Transverse colon (tissue), 4 donors: Measurements from ENCODE around the gene BTRC. TPM values are rescaled to one million over a fixed set of nuclear protein-coding genes. Genes with fewer than 3 reads are reported as not detected.

Source experiments
- DNase-seq: peaks from one replicate; pipeline ENCODE4 v3.0.0-alpha.2; 2019
- H3K27ac ChIP-seq, 4 donors: fragments of 200-600 bp; sonication (generic); 2 replicates each; pipeline ENCODE4 v1.5.1; 2016 to 2018; ENCODE audit warnings: inconsistent platforms in 4 of 4
- H3K27me3 ChIP-seq: fragments of 200-600 bp; sonication (generic); 2 replicates; pipeline ENCODE4 v1.5.1; 2017; ENCODE audit warnings: inconsistent platforms
- H3K36me3 ChIP-seq, 4 donors: fragments of 200-600 bp; sonication (generic); 2 replicates each; pipeline ENCODE4 v1.5.1; 2017 to 2019; ENCODE audit warnings: inconsistent platforms in 4 of 4
- H3K4me1 ChIP-seq, 4 donors: fragments of 200-600 bp; sonication (generic); 2 replicates each; pipeline ENCODE4 v1.5.1; 2017 to 2020; ENCODE audit warnings: inconsistent platforms in 4 of 4
- H3K4me3 ChIP-seq, 4 donors: fragments of 200-600 bp; sonication (generic); 1 replicate in 1 of 4; 2 replicates in 3 of 4; pipeline versions ENCODE4 v1.5.1 to v1.6.1; 2017 to 2019; ENCODE audit warnings: inconsistent platforms in 4 of 4
- H3K9me3 ChIP-seq, 2 donors: fragments of 200-600 bp; sonication (generic); 2 replicates each; pipeline ENCODE4 v1.5.1; 2017 to 2019; ENCODE audit warnings: inconsistent platforms in 2 of 2
- EP300 ChIP-seq: sonication (generic); formaldehyde crosslinking; IDR thresholded peaks from one replicate; pipeline ENCODE4 v1.6.1; 2017; ENCODE audit warnings: antibody characterized with exemption, low read depth
- POLR2A ChIP-seq: fragments of 450-650 bp; IDR thresholded peaks from one replicate; pipeline ENCODE4 v1.6.1; 2016; ENCODE audit warnings: antibody characterized with exemption, mild to moderate bottlenecking, moderate library complexity
- POLR2AphosphoS5 ChIP-seq, 3 donors: sonication (generic); formaldehyde crosslinking; IDR thresholded peaks; one replicate each; pipeline ENCODE4 v1.6.1; 2016; ENCODE audit warnings: antibody characterized with exemption in 3 of 3
- WGBS, 2 donors: methylation state at CpG; one replicate each; pipeline ENCODE4 v1.1.5; 2018; ENCODE audit warnings: low coverage in 1 of 2; 5-methylcytosine and 5-hydroxymethylcytosine counted together
- in situ Hi-C, 4 donors: fragments of 200-750 bp; cut with MboI; loops; one replicate each; pipeline versions ENCODE4 v1.15.0 to v1.15.1; 2017; ENCODE audit warnings: low sequenced_read_pairs in 3 of 4, low pct_ligation_motif_present in 1 of 4, low pct_unique_long_range_greater_than_20kb in 1 of 4
- intact Hi-C: fragments of 100-400 bp; cut with DNase I; formaldehyde crosslinking; loops from one replicate; pipeline ENCODE4 v1.15.1; 2023; ENCODE audit warnings: low total_unique reads
- total RNA-seq, 4 donors: library from RNA; depleted of rRNA; stranded (reverse); fragments of >200 nt; gene quantifications; one replicate each; pipeline ENCODE4 v1.1.0, GENCODE V29; 2016
- TF ChIP-seq, protein P1 (sequence below), 5 experiments: fragments of 200-600 bp in 3 of 5; fragments of 450-650 bp in 2 of 5; sonication (generic) in 3 of 5; IDR thresholded peaks; 1 replicate in 2 of 5; 2 replicates in 3 of 5; pipeline ENCODE4 v1.5.1; 2016 to 2017; ENCODE audit warnings: antibody characterized with exemption in 5 of 5, inconsistent platforms in 3 of 5, mild to moderate bottlenecking in 2 of 5, moderate library complexity in 1 of 5

Gene BTRC
- total RNA-seq, 4 donors from 2014 or later: 8.6 to 195 (median 32.0) TPM

DNA sequence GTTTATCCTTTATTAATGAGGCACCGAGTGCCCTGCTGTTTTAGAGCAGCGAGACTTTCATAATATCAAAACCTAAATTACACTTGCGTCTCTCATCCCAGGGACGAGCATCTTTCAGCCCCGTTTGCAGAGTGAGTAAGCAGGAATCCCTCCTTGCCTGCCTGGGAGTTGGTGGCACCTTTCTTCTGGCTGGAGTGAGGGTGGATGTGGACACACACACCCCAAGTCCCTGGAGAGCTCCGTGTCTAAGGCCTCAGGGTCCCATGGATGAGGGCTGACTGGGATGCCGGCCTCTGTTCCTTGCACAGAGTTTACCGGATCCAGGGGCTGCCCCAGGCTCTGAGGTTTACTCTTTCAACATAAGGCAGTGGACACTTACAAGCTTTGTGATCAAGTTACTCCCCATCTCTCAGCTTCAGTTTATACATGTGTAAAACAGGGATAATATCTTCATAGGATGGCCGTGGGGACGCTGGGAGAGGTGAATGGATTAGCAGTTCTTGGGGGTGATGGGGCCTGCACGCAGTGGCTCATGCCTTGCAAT is 209.6 kb downstream of the BTRC start:
- in situ Hi-C loops (loop anchor here (10.0 to 25.0 kb wide), 4 partner anchors 251 to 351 kb away; no protein-coding TSS in a partner anchor), intact Hi-C loops (no loop called here)
- TF ChIP-seq, protein P1, sequence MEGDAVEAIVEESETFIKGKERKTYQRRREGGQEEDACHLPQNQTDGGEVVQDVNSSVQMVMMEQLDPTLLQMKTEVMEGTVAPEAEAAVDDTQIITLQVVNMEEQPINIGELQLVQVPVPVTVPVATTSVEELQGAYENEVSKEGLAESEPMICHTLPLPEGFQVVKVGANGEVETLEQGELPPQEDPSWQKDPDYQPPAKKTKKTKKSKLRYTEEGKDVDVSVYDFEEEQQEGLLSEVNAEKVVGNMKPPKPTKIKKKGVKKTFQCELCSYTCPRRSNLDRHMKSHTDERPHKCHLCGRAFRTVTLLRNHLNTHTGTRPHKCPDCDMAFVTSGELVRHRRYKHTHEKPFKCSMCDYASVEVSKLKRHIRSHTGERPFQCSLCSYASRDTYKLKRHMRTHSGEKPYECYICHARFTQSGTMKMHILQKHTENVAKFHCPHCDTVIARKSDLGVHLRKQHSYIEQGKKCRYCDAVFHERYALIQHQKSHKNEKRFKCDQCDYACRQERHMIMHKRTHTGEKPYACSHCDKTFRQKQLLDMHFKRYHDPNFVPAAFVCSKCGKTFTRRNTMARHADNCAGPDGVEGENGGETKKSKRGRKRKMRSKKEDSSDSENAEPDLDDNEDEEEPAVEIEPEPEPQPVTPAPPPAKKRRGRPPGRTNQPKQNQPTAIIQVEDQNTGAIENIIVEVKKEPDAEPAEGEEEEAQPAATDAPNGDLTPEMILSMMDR (IDR thresholded peaks at IDR 0.05): no peak
- TF ChIP-seq POLR2A: no peak
- TF ChIP-seq POLR2AphosphoS5 (IDR thresholded peaks at IDR 0.05): no peak
- TF ChIP-seq EP300: no peak
- no peak overlapping the region for H3K4me3 ChIP-seq
- 71% methylated on average over 11 of the region's 11 CpGs; no CpG with 5 or more reads in 1 of the 2 donors for WGBS, 2 donors
- no peaks in the 10 kb centered on the region for H3K9me3 ChIP-seq
- H3K27ac ChIP-seq: no peak overlapping the region
- DNase-seq: no peak
- no peaks in the 10 kb centered on the region for H3K36me3 ChIP-seq
- peaks cover 4 to 7% (median 5%) of the 10 kb centered on the region in 4 donors for H3K4me1 ChIP-seq
- H3K27me3 ChIP-seq: peaks cover 60% of the 10 kb centered on the region

DNA sequence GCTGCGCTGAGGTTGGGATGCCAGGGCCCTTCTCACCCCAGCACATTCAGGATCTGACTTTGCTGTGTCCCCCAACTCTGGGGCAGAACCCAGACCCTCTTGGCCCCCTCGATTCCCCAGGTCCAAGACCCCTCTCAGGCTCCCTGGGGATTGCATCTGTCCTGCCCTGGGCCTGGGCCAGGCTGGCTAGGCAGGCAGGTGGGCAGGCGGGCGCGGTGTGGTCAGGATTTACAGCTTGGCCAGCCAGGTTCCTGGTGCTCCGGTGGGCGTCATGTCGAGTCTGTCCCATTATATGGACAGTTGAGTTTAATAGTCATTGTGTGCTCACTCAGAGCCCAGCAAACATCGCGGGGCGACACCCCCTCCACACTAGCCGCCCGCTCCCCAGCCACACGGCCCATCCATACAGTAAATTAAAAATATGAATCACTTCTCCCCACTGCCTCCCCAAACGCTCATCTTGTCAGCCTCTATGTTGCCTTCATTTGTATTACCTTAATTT is 210.6 kb downstream of the BTRC start:
- Histone ChIP-seq H3K27ac (no peak overlapping the region), H3K9me3 (no peaks in the 10 kb centered on the region), H3K36me3 (no peaks in the 10 kb centered on the region), H3K4me3 (no peak overlapping the region), H3K4me1 (peaks cover 6 to 9% (median 7%) of the 10 kb centered on the region in 4 donors), H3K27me3 (peaks cover 70% of the 10 kb centered on the region)
- intact Hi-C loops: no loop called here
- TF ChIP-seq POLR2AphosphoS5 (IDR thresholded peaks at IDR 0.05): no peak
- TF ChIP-seq POLR2A: no peak
- TF ChIP-seq, protein P1 (IDR thresholded peaks at IDR 0.05): no peak
- TF ChIP-seq EP300: no peak
- WGBS, 2 donors: 68 to 73% methylated on average over 7 to 15 of the region's 15 CpGs
- in situ Hi-C loops: loop anchor here (10.0 to 25.0 kb wide), 4 partner anchors 252 to 352 kb away; no protein-coding TSS in a partner anchor
- DNase-seq: no peak

DNA sequence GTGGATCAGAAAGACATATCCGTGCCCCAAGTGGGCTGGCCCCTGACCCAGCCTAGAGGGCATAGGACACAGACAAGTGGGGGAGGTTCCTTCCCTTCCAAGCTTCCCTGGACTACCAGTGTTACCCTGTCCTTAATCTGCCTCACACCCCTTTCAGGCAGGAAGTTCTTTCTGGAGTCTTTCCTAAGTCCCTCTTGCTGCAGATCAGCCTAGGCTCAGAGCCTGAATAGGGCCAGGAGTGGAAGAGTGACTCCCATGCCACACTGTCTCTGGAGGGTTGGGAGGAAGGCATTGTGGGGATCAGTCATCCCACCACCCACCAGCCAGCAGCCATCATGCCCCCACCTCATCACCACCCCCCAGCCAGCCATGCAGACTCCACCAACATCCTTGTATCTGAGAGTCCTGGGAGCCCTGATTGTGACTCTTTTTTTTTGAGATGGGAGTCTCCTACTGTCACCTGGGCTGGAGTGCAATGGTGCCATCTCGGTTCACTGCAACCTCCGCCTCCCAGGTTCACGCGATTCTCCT is 211.5 kb downstream of the BTRC start:
- in situ Hi-C loops: loop anchor here (10.0 to 25.0 kb wide), 4 partner anchors 253 to 353 kb away; no protein-coding TSS in a partner anchor
- Histone ChIP-seq H3K4me3 (no peak overlapping the region), H3K27me3 (peaks cover 76% of the 10 kb centered on the region), H3K4me1 (peaks cover 12 to 16% (median 15%) of the 10 kb centered on the region in 4 donors), H3K9me3 (no peaks in the 10 kb centered on the region), H3K36me3 (no peaks in the 10 kb centered on the region), H3K27ac (no peak overlapping the region)
- WGBS, 2 donors: 67 to 80% methylated on average over 1 to 5 of the region's 5 CpGs
- intact Hi-C loops: no loop called here
- TF ChIP-seq POLR2A (no peak), POLR2AphosphoS5 (IDR thresholded peaks at IDR 0.05) (no peak), EP300 (no peak)
- TF ChIP-seq, protein P1 (IDR thresholded peaks at IDR 0.05): no peak
- DNase-seq: no peak

DNA sequence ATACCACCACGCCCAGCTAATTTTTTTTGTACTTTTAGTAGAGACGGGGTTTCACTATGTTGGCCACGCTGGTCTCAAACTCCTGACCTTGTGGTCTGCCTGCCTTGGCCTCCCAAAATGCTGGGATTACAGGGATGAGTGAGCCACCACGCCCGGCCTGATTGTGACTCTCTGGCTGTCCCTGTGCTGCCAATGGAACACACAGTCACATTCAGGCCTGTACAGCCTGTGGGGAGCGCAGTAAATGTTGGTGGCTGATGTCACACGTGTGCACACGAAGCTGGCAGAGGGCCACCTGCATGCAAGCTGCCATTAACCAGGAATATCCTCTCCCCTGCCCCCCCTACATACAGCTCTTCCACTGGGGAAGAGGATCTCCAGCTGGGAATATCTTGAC is 212.0 kb downstream of the BTRC start:
- Histone ChIP-seq H3K36me3 (no peaks in the 10 kb centered on the region), H3K9me3 (no peaks in the 10 kb centered on the region), H3K27me3 (peaks cover 76% of the 10 kb centered on the region), H3K4me1 (peaks cover 16 to 21% (median 19%) of the 10 kb centered on the region in 4 donors), H3K27ac (no peak overlapping the region), H3K4me3 (no peak overlapping the region)
- in situ Hi-C loops: loop anchor here (10.0 to 25.0 kb wide), 4 partner anchors 254 to 354 kb away; no protein-coding TSS in a partner anchor
- DNase-seq: no peak
- intact Hi-C loops: no loop called here
- no peak for TF ChIP-seq POLR2AphosphoS5 (IDR thresholded peaks at IDR 0.05)
- TF ChIP-seq, protein P1 (IDR thresholded peaks at IDR 0.05): no peak
- no peak for TF ChIP-seq POLR2A
- TF ChIP-seq EP300: no peak
- 40 to 69% methylated on average over 1 to 8 of the region's 8 CpGs for WGBS, 2 donors
